H54 (cell line): ENCODE measurements around the gene PAX7.
"Not testable (repeated sequence)": the region's sequence is repeated elsewhere in the genome, so short reads cannot be mapped to it uniquely, and the experiment has no call there.

Experiments used
- DNase-seq: peaks from one replicate; pipeline ENCODE4 v3.0.0; 2011; ENCODE audit warnings: low spot score, mixed read lengths; ENCODE audit not compliant: insufficient read length
- FAIRE-seq: peaks from 3 replicates; lab custom pipeline; 2011; peaks lifted over from hg19 to GRCh38; lab: Jason Lieb, UNC
- POLR2A ChIP-seq: IDR thresholded peaks from 2 replicates; pipeline ENCODE4 v1.6.1; 2011; ENCODE audit warnings: low read depth, mild to moderate bottlenecking, low read length

The PAX7 gene

DNA sequence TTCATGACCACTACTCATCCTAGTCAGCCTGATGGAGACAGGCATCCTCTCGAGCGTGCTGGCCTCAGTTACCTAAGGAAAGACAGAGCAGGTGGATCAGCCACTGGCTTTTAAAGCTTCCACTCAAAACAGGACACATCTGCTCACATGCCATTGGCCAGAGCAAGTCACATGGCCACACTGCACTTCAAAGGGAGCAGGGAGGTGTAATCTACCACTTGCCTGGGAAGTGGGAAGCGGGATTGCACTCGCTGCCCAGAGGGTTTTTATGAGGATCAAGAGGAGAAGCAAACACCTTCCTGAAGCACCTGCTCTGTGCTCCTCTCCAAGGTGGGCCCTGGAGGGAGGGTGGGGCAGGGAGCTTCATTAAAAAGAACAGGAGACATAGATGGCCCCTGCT is 120.8 kb downstream of the PAX7 start:
- TF ChIP-seq POLR2A: no peak
- FAIRE-seq (no peak), DNase-seq (no peak)

DNA sequence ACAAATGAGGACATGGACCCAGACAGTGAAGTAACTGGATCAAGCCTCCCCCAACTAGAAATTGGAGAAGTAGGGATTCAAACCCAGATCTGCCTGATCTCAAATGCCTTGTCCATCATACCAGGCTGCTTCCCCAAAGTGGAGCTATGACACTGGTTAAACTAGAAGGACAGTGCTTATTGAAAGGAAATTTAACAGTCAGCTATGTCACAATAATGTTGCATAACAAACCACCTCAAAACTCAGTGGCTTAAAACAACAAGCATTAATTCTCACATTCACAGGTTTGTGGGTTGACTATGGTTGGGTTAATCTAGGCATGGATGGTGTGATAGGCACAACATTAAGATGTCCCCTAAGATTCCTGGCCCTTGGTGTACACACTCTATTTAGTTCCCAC is 121.8 kb downstream of the PAX7 start:
- FAIRE-seq (no peak), DNase-seq (no peak)
- TF ChIP-seq POLR2A: no peak

DNA sequence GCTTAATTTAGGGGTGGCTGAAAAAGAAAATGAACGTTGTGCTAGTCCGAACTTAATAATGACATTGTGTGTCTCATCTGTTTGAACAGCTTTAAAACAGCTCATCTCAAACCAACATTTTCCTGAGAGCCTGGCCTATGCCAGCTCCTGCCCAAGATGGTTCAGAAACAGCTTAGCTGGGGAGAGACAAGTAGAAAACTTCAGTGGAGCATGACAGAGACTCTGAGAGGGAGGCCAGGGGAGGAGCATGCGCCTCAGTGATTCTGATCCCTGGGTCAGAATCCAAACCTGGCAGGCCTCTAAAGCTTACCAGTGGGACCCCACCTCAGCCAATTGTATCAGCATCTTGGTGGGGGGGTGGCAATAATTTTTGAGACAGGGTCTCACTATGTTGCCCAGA is 129.5 kb downstream of the PAX7 start:
- DNase-seq (no peak), FAIRE-seq (no peak)
- no peak for TF ChIP-seq POLR2A

GRCh38 chr1:18761948-18762840 is 131.5 kb downstream of the PAX7 start:
- no peak for TF ChIP-seq POLR2A
- no peak for DNase-seq
- FAIRE-seq: no peak

DNA sequence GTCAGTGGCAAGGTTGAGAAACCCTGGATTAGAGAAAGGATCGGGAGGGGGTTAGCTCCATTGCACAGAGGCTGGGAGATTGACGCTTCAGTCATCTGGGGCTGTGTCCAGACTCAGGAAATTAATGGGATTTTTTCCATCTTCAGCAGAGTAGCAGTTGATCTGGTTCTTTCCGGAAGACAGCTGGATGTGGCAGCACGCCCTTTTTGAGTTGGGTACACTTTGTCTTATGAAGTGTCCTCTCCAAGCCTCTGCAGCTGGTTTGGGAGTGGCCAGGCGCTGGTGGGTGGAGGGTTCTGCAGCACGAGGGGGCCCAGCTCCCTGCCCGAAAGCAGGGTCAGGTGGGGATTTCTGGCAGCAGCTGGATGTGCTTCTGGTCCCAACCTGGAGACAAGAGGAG is 133.7 kb downstream of the PAX7 start:
- DNase-seq (no peak), FAIRE-seq (no peak)

DNA sequence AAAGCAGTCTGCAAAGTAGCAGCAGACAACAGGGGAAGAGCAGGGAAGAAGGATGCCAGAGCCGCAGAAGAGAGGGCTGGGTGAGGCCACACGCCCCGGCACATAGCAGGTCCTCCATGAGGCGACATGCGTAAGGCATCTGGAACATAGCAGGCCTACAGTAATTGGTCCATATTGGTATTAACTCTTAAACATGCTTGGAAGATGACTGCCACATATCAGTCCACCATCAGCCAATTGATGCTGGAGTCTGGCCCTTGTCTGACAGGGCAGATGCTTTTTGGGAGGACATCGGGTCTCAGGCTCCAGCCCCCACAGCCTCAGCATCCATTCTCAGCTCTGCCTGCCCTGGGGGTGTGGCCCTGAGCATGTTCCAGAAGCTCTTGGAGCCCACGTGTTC is 135.1 kb downstream of the PAX7 start:
- TF ChIP-seq POLR2A: no peak
- FAIRE-seq (no peak), DNase-seq (no peak)

More for the DNA sequence above, 133.7 kb downstream of the PAX7 start:
- TF ChIP-seq POLR2A: no peak

DNA sequence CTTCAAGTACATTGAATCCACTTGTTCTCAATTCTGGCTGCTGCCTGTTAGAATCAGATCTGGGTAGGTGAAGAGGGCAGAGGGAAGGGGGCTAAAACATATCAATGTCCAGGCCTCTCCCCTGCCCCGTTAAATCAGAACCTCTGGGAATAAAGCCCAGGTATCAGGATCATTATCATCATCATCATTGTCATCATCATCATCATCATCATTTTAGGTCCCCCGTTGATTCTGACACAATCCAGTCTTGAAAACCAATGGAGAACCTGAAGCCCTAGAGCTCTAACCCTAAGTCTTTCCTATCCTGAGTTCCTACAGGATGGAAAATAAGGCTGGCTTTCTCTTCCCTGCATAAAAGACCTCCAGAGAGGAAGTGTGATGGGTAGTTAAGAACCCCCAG is 135.7 kb downstream of the PAX7 start:
- TF ChIP-seq POLR2A: no peak
- DNase-seq (no peak), FAIRE-seq (no peak)

- not testable (repeated sequence) for FAIRE-seq, DNase-seq
These were observed 136.9 kb downstream of the PAX7 start for GRCh38 chr1:18767576-18767975.

GRCh38 chr1:18768086-18768485 is 137.4 kb downstream of the PAX7 start:
- TF ChIP-seq POLR2A: no peak
- DNase-seq (no peak), FAIRE-seq (no peak)

DNA sequence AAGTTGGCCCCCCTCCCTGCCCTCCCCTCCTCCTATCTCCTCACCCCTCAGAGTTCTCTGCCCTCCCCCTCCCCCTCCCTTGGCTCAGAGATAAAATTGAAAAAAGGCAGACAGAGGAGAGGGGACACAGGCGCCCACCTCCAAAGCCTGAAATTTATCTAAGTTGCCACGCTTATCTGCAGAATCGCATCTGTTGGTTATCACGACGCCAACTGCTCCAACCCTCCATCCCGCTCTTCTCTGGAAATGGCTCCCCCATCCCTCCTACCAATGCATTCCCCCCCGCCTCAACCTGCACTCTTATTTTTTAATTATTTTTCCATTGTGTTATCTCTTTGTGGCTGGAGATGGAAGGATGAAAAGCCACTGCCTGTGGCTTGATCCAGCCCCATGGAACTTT is 138.5 kb downstream of the PAX7 start:
- DNase-seq: no peak
- TF ChIP-seq POLR2A: no peak
- FAIRE-seq: no peak

- TF ChIP-seq POLR2A: no peak
- FAIRE-seq: no peak
- DNase-seq: no peak
These were observed 140.2 kb downstream of the PAX7 start for GRCh38 chr1:18770799-18771198.

DNA sequence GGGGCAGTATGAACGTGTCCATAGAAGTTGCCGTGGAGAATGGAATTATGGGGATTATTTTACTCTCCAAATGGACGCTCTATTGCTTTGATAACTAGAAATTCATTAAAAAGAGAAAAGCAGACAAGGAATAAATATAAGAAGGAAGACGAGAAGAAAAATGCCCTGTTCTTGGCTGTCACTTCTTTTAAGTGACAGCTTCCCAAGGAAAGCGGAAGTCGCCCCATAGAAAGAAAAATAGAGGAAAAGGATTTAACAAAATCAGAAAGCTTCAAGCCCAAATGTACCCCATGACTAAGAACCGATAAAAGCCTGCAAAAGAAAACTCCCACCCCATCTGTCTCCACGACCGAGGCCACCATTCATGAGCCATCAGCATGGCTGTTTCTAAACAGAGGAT is 143.1 kb downstream of the PAX7 start:
- TF ChIP-seq POLR2A: no peak
- DNase-seq (no peak), FAIRE-seq (no peak)

DNA sequence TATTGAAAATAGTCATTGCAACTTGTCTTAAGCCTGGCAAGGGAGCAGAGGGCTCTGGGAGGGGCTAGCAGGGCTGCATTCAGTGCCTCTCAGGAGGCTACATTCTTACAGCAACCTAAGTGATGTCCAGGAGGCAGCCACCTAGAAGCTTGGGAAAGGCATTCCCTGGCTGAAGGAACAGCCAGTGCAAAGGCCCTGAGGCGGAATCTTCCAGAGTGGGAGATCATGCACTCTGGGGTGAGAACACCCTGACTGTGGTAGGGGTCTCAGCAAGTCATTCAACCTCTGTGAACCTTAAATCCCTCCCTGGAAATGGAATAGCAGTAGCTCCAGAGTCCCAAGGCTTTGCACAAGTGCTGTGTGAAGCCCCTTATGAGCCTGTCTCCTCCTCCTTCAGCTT is 144.7 kb downstream of the PAX7 start:
- FAIRE-seq (no peak), DNase-seq (no peak)
- TF ChIP-seq POLR2A: no peak

DNA sequence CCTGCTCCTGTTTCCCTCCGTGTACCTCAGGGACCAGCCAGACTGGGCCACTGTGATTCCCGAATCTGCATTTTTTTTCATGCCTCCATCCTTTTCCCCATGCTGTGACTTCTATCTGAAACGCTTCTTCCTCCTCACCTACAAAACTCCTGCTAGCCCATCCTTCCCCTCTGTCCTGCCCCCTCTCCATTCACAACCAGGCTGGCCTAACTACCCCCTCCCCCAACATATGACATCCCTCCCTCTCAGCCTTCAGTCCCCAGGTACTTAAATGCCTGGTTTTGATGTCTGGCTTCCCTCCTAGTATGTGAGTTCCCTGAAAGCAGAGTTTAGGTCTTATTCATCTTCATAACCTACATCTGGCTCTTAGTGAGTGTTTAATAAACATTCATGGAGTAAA is 146.1 kb downstream of the PAX7 start:
- DNase-seq (no peak), FAIRE-seq (no peak)
- TF ChIP-seq POLR2A: no peak

DNA sequence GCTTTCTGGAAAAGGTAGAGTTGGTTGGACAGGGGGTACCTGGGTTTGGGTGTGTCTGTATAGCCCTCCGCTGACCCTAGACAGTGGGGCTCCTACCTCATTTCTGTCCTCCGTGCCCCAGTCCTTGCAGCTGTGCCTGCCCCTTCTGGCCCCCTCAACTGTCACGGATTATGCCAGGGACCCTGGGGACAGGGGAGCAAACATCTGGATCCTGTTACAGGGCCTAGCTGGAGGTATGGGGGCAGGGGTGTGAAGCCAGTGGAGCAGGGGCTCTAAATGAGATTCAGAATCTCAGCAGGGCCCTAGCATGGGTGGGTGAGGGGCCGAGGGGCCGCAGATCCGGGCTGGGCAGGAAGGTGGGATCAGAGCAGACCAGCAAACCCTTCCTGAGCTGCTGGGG is 147.8 kb downstream of the PAX7 start:
- no peak for FAIRE-seq
- no peak for TF ChIP-seq POLR2A
- no peak for DNase-seq

GRCh38 chr1:18781031-18781430 is 150.4 kb downstream of the PAX7 start:
- DNase-seq (no peak), FAIRE-seq (no peak)
- TF ChIP-seq POLR2A: no peak
